ENCODE measurements around the gene LMX1B.

LMX1B gene

GRCh38 chr9:126624912-126625311 is 11.2 kb downstream of the LMX1B start:
- H3K27ac ChIP-seq (replicated peaks), result no peak overlapping the region
- H3K27me3 ChIP-seq (ENCODE audit: insufficient read depth, poor library complexity, severe bottlenecking), result peaks cover 92% of the 10 kb centered on the region
- no peak for TF ChIP-seq CTCF (IDR thresholded peaks at IDR 0.05; ENCODE audit: insufficient read depth, low read length)
- TF ChIP-seq, protein P1, sequence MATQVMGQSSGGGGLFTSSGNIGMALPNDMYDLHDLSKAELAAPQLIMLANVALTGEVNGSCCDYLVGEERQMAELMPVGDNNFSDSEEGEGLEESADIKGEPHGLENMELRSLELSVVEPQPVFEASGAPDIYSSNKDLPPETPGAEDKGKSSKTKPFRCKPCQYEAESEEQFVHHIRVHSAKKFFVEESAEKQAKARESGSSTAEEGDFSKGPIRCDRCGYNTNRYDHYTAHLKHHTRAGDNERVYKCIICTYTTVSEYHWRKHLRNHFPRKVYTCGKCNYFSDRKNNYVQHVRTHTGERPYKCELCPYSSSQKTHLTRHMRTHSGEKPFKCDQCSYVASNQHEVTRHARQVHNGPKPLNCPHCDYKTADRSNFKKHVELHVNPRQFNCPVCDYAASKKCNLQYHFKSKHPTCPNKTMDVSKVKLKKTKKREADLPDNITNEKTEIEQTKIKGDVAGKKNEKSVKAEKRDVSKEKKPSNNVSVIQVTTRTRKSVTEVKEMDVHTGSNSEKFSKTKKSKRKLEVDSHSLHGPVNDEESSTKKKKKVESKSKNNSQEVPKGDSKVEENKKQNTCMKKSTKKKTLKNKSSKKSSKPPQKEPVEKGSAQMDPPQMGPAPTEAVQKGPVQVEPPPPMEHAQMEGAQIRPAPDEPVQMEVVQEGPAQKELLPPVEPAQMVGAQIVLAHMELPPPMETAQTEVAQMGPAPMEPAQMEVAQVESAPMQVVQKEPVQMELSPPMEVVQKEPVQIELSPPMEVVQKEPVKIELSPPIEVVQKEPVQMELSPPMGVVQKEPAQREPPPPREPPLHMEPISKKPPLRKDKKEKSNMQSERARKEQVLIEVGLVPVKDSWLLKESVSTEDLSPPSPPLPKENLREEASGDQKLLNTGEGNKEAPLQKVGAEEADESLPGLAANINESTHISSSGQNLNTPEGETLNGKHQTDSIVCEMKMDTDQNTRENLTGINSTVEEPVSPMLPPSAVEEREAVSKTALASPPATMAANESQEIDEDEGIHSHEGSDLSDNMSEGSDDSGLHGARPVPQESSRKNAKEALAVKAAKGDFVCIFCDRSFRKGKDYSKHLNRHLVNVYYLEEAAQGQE (IDR thresholded peaks at IDR 0.05; ENCODE audit: insufficient replicate concordance, low read depth), result no peak
- TF ChIP-seq SPI1 (IDR thresholded peaks at IDR 0.05; ENCODE audit: borderline replicate concordance, low read depth), result no peak
- no peak for TF ChIP-seq POLR2AphosphoS5 (IDR thresholded peaks at IDR 0.05; ENCODE audit: low read depth)
- TF ChIP-seq GABPA (IDR thresholded peaks at IDR 0.05; ENCODE audit: low read depth), result no peak
- no peak for DNase-seq (ENCODE audit: low read depth in 1 of 2, low spot score in 1 of 2)
- no peak overlapping the region for H3K4me3 ChIP-seq (replicated peaks; ENCODE audit: insufficient read depth, low read length)

DNA sequence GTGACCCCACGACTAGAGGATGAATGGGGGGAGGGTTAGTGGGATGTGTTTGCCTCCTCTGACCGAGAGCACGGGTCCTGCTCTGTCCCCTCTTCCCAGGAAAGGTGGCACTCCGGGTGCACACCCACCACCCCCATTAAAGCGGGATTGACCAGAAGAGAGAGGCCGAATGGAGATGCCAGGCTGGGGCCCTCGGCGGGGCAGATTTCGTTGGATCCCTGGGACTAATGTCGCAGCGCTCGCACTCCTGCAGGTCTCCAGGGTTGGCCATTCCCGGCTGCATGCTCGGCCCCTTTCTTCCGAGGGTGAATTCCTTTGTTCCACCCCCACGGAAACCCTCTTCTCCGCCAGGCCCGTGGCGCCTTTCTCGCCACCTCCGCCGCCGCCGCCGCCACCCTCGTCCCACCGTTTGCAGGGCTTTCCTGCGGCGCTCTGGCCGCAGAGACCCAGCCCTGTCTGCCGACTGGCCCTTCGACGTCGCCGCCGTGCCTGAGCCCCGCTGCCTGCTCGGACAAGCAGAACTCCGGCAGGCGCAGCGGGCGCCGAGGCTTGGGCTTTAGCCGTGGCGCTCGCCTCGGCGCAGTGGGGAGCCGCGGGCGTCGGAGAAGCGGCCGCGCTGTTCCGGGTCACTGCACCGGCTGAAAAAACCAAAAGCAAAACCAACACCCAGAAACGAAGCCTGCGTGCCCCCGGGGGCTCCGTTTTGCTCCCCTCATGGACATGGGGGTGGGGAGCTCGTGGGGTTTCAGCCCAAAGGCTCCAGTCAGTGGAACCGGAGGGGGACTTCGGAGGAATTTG is 11.8 kb downstream of the LMX1B start:
- no peak for DNase-seq (ENCODE audit: low read depth in 1 of 2, low spot score in 1 of 2)
- Histone ChIP-seq H3K27me3 (ENCODE audit: insufficient read depth, poor library complexity, severe bottlenecking) (peaks cover 90% of the 10 kb centered on the region), H3K4me3 (replicated peaks; ENCODE audit: insufficient read depth, low read length) (no peak overlapping the region; the same call in 1 of the 2 replicates), H3K27ac (replicated peaks) (no peak overlapping the region)
- TF ChIP-seq GABPA (IDR thresholded peaks at IDR 0.05; ENCODE audit: low read depth) (no peak), CTCF (IDR thresholded peaks at IDR 0.05; ENCODE audit: insufficient read depth, low read length) (no peak), SPI1 (IDR thresholded peaks at IDR 0.05; ENCODE audit: borderline replicate concordance, low read depth) (no peak)
- TF ChIP-seq, protein P1 (IDR thresholded peaks at IDR 0.05; ENCODE audit: insufficient replicate concordance, low read depth), result no peak

DNA sequence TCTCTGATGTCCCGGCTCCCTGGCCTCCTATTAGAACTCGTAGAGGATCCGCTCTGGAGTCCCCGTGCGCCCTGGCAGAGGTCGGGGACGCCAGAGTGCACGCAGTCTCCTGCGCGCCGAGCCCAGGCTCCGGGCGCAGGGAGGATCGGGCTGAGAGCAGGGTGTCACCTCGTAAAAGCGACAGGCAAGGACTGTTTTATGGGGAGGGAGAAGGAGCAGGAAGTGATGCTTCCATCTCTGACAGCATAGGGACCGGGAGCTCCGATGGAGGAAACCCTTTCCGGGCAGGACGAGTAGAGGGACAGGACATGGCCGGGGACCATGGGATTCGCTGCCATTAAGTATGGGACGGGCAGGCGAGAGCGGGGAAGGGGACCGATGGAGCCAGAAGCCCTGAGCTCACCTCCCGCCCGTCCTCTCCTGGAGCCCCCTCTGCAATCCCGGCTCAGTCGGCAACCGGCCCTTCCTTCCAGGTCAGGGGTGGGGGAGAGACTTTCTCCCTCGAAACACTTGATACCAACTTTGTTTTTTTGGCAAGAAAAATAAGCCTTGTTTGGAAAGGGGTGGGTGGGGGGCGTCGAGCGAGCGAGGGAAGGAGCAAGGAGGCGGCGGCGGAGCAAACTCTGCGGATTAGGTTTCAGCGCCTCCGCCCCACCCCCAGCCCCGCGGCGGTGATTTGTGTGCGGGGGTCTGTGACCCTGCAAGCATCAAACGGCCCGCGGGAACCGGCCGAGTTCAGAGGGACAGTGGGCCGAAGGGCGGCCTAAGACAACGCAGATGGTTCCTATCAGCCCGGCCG is 12.6 kb downstream of the LMX1B start:
- Histone ChIP-seq H3K4me3 (replicated peaks; ENCODE audit: insufficient read depth, low read length) (no peak overlapping the region; the same call in 1 of the 2 replicates), H3K27ac (replicated peaks) (no peak overlapping the region), H3K27me3 (ENCODE audit: insufficient read depth, poor library complexity, severe bottlenecking) (peaks cover 88% of the 10 kb centered on the region)
- no peak for DNase-seq (ENCODE audit: low read depth in 1 of 2, low spot score in 1 of 2)
- TF ChIP-seq POLR2AphosphoS5 (IDR thresholded peaks at IDR 0.05; ENCODE audit: low read depth), result no peak
- no peak for TF ChIP-seq CTCF (IDR thresholded peaks at IDR 0.05; ENCODE audit: insufficient read depth, low read length)
- no peak for TF ChIP-seq SPI1 (IDR thresholded peaks at IDR 0.05; ENCODE audit: borderline replicate concordance, low read depth)
- TF ChIP-seq, protein P1 (IDR thresholded peaks at IDR 0.05; ENCODE audit: insufficient replicate concordance, low read depth), result no peak
- TF ChIP-seq GABPA (IDR thresholded peaks at IDR 0.05; ENCODE audit: low read depth), result no peak
